Spleen (tissue), 11 donors: ENCODE results near the gene ZNF121. TPM values are rescaled to one million over a fixed set of nuclear protein-coding genes. Genes with fewer than 3 reads are reported as not detected.
A peak's percentile ranks its signal among the peaks of the same experiment; 100 is the strongest.

Source experiments
- DNase-seq: peaks from one replicate; pipeline ENCODE4 v3.0.0-alpha.2; 2020
- H3K27ac ChIP-seq, 8 donors: fragments of 200-600 bp; sonication (generic) in 7 of 8; 1 replicate in 4 of 8; 2 replicates in 4 of 8; pipeline versions ENCODE4 v1.5.0 to v1.8.0; 2016 to 2021; ENCODE audit warnings: inconsistent platforms in 4 of 8, mild to moderate bottlenecking in 4 of 8, moderate library complexity in 1 of 8
- H3K27me3 ChIP-seq, 7 donors: fragments of 200-600 bp; sonication (generic) in 6 of 7; replicated peaks in 1 of 7; 1 replicate in 4 of 7; 2 replicates in 3 of 7; pipeline versions ENCODE4 v1.5.0 to v1.8.0; 2016 to 2021; ENCODE audit warnings: inconsistent platforms in 3 of 7, mild to moderate bottlenecking in 1 of 7
- H3K36me3 ChIP-seq, 6 donors: fragments of 200-600 bp; sonication (generic) in 5 of 6; 1 replicate in 4 of 6; 2 replicates in 2 of 6; pipeline versions ENCODE4 v1.5.0 to v1.8.0; 2016 to 2021; ENCODE audit warnings: inconsistent platforms in 2 of 6
- H3K4me1 ChIP-seq, 6 donors: fragments of 200-600 bp; sonication (generic) in 5 of 6; 1 replicate in 3 of 6; 2 replicates in 3 of 6; pipeline versions ENCODE4 v1.5.0 to v1.8.0; 2016 to 2021; ENCODE audit warnings: inconsistent platforms in 3 of 6
- H3K4me3 ChIP-seq, 8 donors: fragments of 200-600 bp; sonication (generic) in 7 of 8; 1 replicate in 4 of 8; 2 replicates in 4 of 8; pipeline versions ENCODE4 v1.5.0 to v1.8.0; 2016 to 2021; ENCODE audit warnings: inconsistent platforms in 4 of 8, mild to moderate bottlenecking in 4 of 8, moderate library complexity in 2 of 8
- H3K9me3 ChIP-seq, 8 donors: fragments of 200-600 bp; sonication (generic) in 7 of 8; 1 replicate in 4 of 8; 2 replicates in 4 of 8; pipeline versions ENCODE4 v1.5.0 to v1.8.0; 2016 to 2021; ENCODE audit warnings: inconsistent platforms in 4 of 8
- POLR2A ChIP-seq, 3 donors: fragments of 450-650 bp; IDR thresholded peaks; one replicate each; pipeline ENCODE4 v1.5.1; 2017; ENCODE audit warnings: antibody characterized with exemption in 3 of 3, mild to moderate bottlenecking in 1 of 3
- POLR2AphosphoS5 ChIP-seq, 3 donors: sonication (generic); formaldehyde crosslinking; IDR thresholded peaks; one replicate each; pipeline ENCODE4 v1.5.1; 2017; ENCODE audit warnings: antibody characterized with exemption in 3 of 3
- WGBS, 5 donors: extraction: QIAGEN DNeasy Blood & Tissue Kit in 3 of 5; methylation state at CpG; one replicate each; pipeline versions ENCODE4 v1.1.5 to v1.1.7; 2013 to 2018; 5-methylcytosine and 5-hydroxymethylcytosine counted together
- intact Hi-C: fragments of 100-400 bp; cut with DNase I; formaldehyde crosslinking; loops from one replicate; pipeline ENCODE4 v1.15.0; 2023; ENCODE audit warnings: low total_unique reads
- polyA plus RNA-seq, 3 donors: library from polyadenylated mRNA; stranded (reverse); fragments of 200-250 nt; gene quantifications; one replicate each; pipeline ENCODE4 v1.2.1, GENCODE V29; 2013
- total RNA-seq, 7 donors: library from RNA; depleted of rRNA in 3 of 7; stranded (reverse); fragments of >200 nt in 3 of 7; fragmentation: NEBNext Ultra II Directional in 4 of 7; extraction: Animal tissue kit (Norgen Biotek cat#: 25700) in 4 of 7; gene quantifications; one replicate each; pipeline versions ENCODE4 v1.1.0 to v1.2.1, GENCODE V29; 2016 to 2021
- TF ChIP-seq, protein P1 (sequence below), 11 experiments: fragments of 200-600 bp in 7 of 11; fragments of 450-650 bp in 4 of 11; sonication (generic) in 4 of 11; IDR thresholded peaks in 8 of 11; conservative IDR thresholded peaks in 3 of 11; 1 replicate in 7 of 11; 2 replicates in 4 of 11; pipeline versions ENCODE4 v1.4.0 to v1.8.0; 2016 to 2021; ENCODE audit warnings: antibody characterized with exemption in 11 of 11, inconsistent platforms in 4 of 11, mild to moderate bottlenecking in 1 of 11
- donor health status: healthy with polysubstance abuse.
- donor health status: DM: no; HTN: no; CAD: no; lungs with moderate emphysema.
- donor health status: DM: no; HTN: no; CAD: no.
- donor health status: Bipolar disorder and iron deficiency.
- donor health status: healthy.
- donor health status: DM: no; HTN: no; CAD: no.
- donor health status: DM: yes; HTN: yes; CAD: no.

Gene ZNF121
- total and polyA plus RNA-seq, 10 donors, result 5.5 to 44.8 (median 32.6) TPM

DNA sequence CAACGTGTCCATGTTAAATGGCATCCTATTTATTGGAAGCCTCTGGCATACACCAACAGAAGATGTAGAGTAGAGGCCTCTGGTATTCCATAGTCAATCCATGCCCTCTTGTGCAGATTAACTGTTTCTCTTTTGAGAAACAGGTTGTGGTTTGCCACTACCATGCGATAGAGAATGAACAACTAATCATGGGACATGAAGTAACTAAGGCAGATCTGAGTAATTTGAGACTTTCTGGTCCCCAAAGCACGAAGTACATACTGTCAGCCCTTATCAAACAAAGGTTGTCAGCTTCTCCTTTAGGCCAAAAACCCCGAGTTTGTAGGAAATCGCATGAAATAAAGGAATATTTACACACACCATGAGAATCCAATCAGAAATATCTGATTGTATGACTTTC, 3.6 kb downstream of the ZNF121 start:
- H3K9me3 ChIP-seq, result peaks cover 22 to 67% (median 55%) of the 10 kb centered on the region in 8 donors
- 81 to 90% (median 85%) methylated on average over 5 of the region's 5 CpGs for WGBS, 5 donors
- TF ChIP-seq POLR2AphosphoS5 (IDR thresholded peaks at IDR 0.05) (no peak), POLR2A (IDR thresholded peaks at IDR 0.05) (no peak)
- TF ChIP-seq, protein P1, sequence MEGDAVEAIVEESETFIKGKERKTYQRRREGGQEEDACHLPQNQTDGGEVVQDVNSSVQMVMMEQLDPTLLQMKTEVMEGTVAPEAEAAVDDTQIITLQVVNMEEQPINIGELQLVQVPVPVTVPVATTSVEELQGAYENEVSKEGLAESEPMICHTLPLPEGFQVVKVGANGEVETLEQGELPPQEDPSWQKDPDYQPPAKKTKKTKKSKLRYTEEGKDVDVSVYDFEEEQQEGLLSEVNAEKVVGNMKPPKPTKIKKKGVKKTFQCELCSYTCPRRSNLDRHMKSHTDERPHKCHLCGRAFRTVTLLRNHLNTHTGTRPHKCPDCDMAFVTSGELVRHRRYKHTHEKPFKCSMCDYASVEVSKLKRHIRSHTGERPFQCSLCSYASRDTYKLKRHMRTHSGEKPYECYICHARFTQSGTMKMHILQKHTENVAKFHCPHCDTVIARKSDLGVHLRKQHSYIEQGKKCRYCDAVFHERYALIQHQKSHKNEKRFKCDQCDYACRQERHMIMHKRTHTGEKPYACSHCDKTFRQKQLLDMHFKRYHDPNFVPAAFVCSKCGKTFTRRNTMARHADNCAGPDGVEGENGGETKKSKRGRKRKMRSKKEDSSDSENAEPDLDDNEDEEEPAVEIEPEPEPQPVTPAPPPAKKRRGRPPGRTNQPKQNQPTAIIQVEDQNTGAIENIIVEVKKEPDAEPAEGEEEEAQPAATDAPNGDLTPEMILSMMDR (IDR thresholded peaks at IDR 0.05 in 8 of 11, conservative IDR thresholded peaks at IDR 0.05 in 3 of 11), result no peak
- no peak overlapping the region for H3K4me3 ChIP-seq
- intact Hi-C loops, result loop anchor here (10.0 kb wide), 1 partner anchor 266 kb away; no protein-coding TSS in a partner anchor
- no peak for DNase-seq
- H3K4me1 ChIP-seq, result peaks cover 19 to 46% (median 28%) of the 10 kb centered on the region in 6 donors
- no peak overlapping the region for H3K27ac ChIP-seq
- no peaks in the 10 kb centered on the region for H3K27me3 ChIP-seq
- H3K36me3 ChIP-seq, result peaks cover 0 to 61% (median 17%) of the 10 kb centered on the region in 6 donors

DNA sequence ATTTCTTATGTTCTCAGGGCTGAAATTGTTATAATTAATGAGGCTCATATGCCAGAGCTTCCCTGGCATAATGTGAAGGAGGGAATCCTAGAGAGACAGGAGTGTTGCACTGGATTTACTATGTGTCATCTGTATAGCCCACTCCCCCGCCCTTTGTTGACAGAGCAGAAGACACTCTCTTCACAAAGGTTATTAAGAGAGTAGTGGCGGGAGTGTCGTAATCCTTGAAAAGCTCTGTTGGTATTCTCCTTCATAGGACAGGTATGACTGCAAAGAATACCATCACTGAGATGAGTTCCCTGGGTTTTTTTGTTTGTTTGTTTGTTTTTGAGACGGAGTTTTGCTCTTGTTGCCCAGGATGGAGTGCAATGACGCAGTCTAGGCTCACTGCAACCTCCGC, 14.0 kb downstream of the ZNF121 start:
- Histone ChIP-seq H3K27me3 (no peaks in the 10 kb centered on the region), H3K9me3 (peaks cover 85 to 100% (median 100%) of the 10 kb centered on the region in 8 donors), H3K4me1 (no peaks in the 10 kb centered on the region), H3K27ac (no peak overlapping the region), H3K36me3 (peaks cover 37 to 100% (median 69%) of the 10 kb centered on the region in 6 donors), H3K4me3 (peak overlapping the region in 1 of 8 donors; percentile 11)
- intact Hi-C loops, result no loop called here
- no peak for DNase-seq
- TF ChIP-seq, protein P1 (IDR thresholded peaks at IDR 0.05 in 8 of 11, conservative IDR thresholded peaks at IDR 0.05 in 3 of 11), result no peak
- TF ChIP-seq POLR2AphosphoS5 (IDR thresholded peaks at IDR 0.05) (no peak), POLR2A (IDR thresholded peaks at IDR 0.05) (no peak)
- WGBS, 5 donors, result 92 to 98% (median 98%) methylated on average over 6 of the region's 6 CpGs

DNA sequence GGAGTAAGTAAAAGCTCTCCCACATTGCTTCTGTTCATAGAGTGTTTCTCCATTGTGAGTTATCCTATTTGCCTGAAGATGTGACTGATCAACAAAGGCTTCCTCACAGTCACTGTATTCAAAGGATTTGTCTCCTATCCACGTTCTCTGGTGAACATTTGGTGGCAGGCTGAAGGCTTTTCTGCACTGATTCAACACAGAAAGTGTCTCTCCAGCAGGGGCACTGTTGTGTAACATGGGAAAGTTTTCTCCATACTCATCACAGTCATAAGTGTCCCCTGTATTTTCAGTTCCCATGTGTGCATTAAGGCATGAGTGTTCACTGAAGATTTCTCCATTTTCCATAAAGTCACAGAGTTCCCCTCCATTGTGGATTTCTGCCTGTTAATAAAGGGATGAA, 17.6 kb downstream of the ZNF121 start:
- Histone ChIP-seq H3K36me3 (peaks cover 55 to 100% (median 84%) of the 10 kb centered on the region in 6 donors), H3K27ac (no peak overlapping the region), H3K27me3 (no peaks in the 10 kb centered on the region), H3K9me3 (peaks cover 83 to 100% (median 100%) of the 10 kb centered on the region in 8 donors), H3K4me3 (peak overlapping the region in 1 of 8 donors; percentile 2), H3K4me1 (no peaks in the 10 kb centered on the region)
- WGBS, 5 donors, result 90 to 96% (median 93%) methylated on average over 1 of the region's 1 CpG
- no peak for DNase-seq
- TF ChIP-seq POLR2AphosphoS5 (IDR thresholded peaks at IDR 0.05), result no peak
- TF ChIP-seq, protein P1 (IDR thresholded peaks at IDR 0.05 in 8 of 11, conservative IDR thresholded peaks at IDR 0.05 in 3 of 11), result no peak
- no peak for TF ChIP-seq POLR2A (IDR thresholded peaks at IDR 0.05)
- intact Hi-C loops, result no loop called here

DNA sequence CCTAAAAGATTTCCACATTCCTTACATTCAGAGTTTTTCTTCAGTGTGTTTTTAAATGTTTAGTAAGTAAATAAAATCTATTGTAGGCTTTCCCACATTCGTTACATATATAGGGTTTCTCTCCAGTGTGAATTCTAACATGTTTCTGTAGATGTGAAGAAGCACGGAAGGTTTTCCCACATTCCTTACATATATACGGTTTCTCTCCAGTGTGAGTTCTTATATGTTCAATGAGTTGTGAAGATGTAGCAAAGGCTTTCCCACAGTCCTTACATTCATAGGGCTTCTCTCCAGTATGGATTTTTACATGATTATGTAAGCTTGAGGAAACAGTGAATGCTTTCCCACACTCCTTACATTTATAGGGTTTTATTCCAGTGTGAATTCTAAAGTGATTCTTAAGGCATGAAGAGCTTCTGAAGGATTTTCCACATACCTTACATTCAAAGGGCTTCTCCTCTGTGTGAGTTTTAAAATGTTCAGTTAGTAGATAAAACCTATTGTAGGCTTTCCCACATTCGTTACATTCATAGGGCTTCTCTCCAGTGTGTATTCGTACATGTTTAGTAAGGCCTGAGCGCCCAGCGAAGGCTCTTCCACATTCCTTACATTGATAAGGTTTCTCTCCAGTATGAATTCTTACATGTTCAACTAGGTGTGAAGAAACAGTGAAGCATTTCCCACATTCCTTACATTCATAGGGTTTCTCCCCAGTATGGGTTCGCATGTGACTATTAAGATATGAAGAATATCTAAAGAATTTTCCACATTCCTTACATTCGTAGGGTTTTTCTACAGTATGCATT, 18.2 kb downstream of the ZNF121 start:
- H3K4me1 ChIP-seq, result no peaks in the 10 kb centered on the region
- H3K9me3 ChIP-seq, result peaks cover 83 to 100% (median 100%) of the 10 kb centered on the region in 8 donors
- intact Hi-C loops, result no loop called here
- peaks cover 50 to 100% (median 89%) of the 10 kb centered on the region in 6 donors for H3K36me3 ChIP-seq
- 96 to 99% (median 98%) methylated on average over 9 of the region's 9 CpGs for WGBS, 5 donors
- no peaks in the 10 kb centered on the region for H3K27me3 ChIP-seq
- TF ChIP-seq POLR2A (IDR thresholded peaks at IDR 0.05), result no peak
- TF ChIP-seq, protein P1 (IDR thresholded peaks at IDR 0.05 in 8 of 11, conservative IDR thresholded peaks at IDR 0.05 in 3 of 11), result no peak
- TF ChIP-seq POLR2AphosphoS5 (IDR thresholded peaks at IDR 0.05), result no peak
- no peak for DNase-seq
- no peak overlapping the region for H3K27ac ChIP-seq
- peak overlapping the region in 1 of 8 donors; percentile 2 for H3K4me3 ChIP-seq
